ENCODE measurements around the gene RPRM.

RPRM gene

GRCh38 chr2:153499439-153499838, 20.9 kb upstream of the RPRM start:
- no peaks in the 10 kb centered on the region for H3K27me3 ChIP-seq (ENCODE audit: insufficient read depth, low read depth, severe bottlenecking)
- H3K36me3 ChIP-seq: no peaks in the 10 kb centered on the region
- DNase-seq: no peak
- no peak overlapping the region for H3K4me3 ChIP-seq (ENCODE audit: low read depth, low read length)
- H3K27ac ChIP-seq: no peak overlapping the region
- TF ChIP-seq CTCF (IDR thresholded peaks at IDR 0.05; ENCODE audit: low read depth, low read length): no peak
- no peaks in the 10 kb centered on the region for H3K9me3 ChIP-seq (ENCODE audit: severe bottlenecking)

- Histone ChIP-seq H3K4me3 (ENCODE audit: low read depth, low read length) (no peak overlapping the region), H3K36me3 (no peaks in the 10 kb centered on the region), H3K27ac (no peak overlapping the region), H3K27me3 (ENCODE audit: insufficient read depth, low read depth, severe bottlenecking) (no peaks in the 10 kb centered on the region), H3K9me3 (ENCODE audit: severe bottlenecking) (no peaks in the 10 kb centered on the region)
- DNase-seq: no peak
- TF ChIP-seq CTCF (IDR thresholded peaks at IDR 0.05; ENCODE audit: low read depth, low read length): no peak
Measured at GRCh38 chr2:153497938-153498629, 19.5 kb upstream of the RPRM start.

- no peak for DNase-seq
- Histone ChIP-seq H3K36me3 (no peaks in the 10 kb centered on the region), H3K9me3 (ENCODE audit: severe bottlenecking) (no peaks in the 10 kb centered on the region), H3K4me3 (ENCODE audit: low read depth, low read length) (no peak overlapping the region), H3K27me3 (ENCODE audit: insufficient read depth, low read depth, severe bottlenecking) (no peaks in the 10 kb centered on the region), H3K27ac (no peak overlapping the region)
- no peak for TF ChIP-seq CTCF (IDR thresholded peaks at IDR 0.05; ENCODE audit: low read depth, low read length)
Measured at GRCh38 chr2:153495725-153496124, 17.2 kb upstream of the RPRM start.

- H3K4me3 ChIP-seq (ENCODE audit: low read depth, low read length): no peak overlapping the region
- H3K27ac ChIP-seq: no peak overlapping the region
- DNase-seq: no peak
- no peaks in the 10 kb centered on the region for H3K27me3 ChIP-seq (ENCODE audit: insufficient read depth, low read depth, severe bottlenecking)
- TF ChIP-seq CTCF (IDR thresholded peaks at IDR 0.05; ENCODE audit: low read depth, low read length): no peak
- no peaks in the 10 kb centered on the region for H3K36me3 ChIP-seq
- no peaks in the 10 kb centered on the region for H3K9me3 ChIP-seq (ENCODE audit: severe bottlenecking)
Measured at GRCh38 chr2:153488072-153488471, 9.5 kb upstream of the RPRM start.

GRCh38 chr2:153487448-153487847, 8.9 kb upstream of the RPRM start:
- Histone ChIP-seq H3K9me3 (ENCODE audit: severe bottlenecking) (no peaks in the 10 kb centered on the region), H3K27me3 (ENCODE audit: insufficient read depth, low read depth, severe bottlenecking) (no peaks in the 10 kb centered on the region), H3K36me3 (no peaks in the 10 kb centered on the region), H3K4me3 (ENCODE audit: low read depth, low read length) (no peak overlapping the region), H3K27ac (no peak overlapping the region)
- DNase-seq: no peak
- no peak for TF ChIP-seq CTCF (IDR thresholded peaks at IDR 0.05; ENCODE audit: low read depth, low read length)

- no peak overlapping the region for H3K27ac ChIP-seq
- no peak for DNase-seq
- H3K9me3 ChIP-seq (ENCODE audit: severe bottlenecking): no peaks in the 10 kb centered on the region
- no peaks in the 10 kb centered on the region for H3K36me3 ChIP-seq
- peaks cover 37% of the 10 kb centered on the region for H3K27me3 ChIP-seq (ENCODE audit: insufficient read depth, low read depth, severe bottlenecking)
- TF ChIP-seq CTCF (IDR thresholded peaks at IDR 0.05; ENCODE audit: low read depth, low read length): no peak
- no peak overlapping the region for H3K4me3 ChIP-seq (ENCODE audit: low read depth, low read length)
Measured at GRCh38 chr2:153479573-153479972, 1.0 kb upstream of the RPRM start.

Data from WERI-Rb-1 (cell line).